ENCODE results near the gene TWIST2. TPM values are rescaled to one million over a fixed set of nuclear protein-coding genes. Genes with fewer than 3 reads are reported as not detected.

The TWIST2 gene
- total RNA-seq, 4 donors from 2014 or later = 72.5 to 140 (median 106) TPM

DNA sequence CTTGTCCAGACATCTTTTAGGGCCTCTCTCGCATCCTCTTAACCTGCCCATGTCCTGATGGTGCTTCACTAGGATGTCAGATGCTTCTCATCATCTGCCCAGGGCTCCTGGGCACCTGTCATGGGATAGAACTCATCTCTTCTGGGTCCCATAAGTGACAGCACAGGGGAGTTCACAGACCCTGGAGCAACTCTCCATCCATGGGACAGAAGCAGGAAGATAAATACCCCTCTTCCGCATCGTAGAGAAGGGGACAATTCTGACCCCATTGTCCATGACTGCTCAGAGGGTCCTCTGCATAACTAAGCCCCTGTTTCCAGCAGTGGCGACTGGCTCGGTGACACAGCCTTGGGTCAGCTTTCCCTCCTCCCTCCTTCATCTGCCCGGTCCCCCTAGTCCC is 82.3 kb downstream of the TWIST2 start:
- no peak overlapping the region for H3K4me3 ChIP-seq
- TF ChIP-seq EP300 (IDR thresholded peaks at IDR 0.05) (no peak), CTCF (IDR thresholded peaks at IDR 0.05) (no peak), POLR2A (IDR thresholded peaks at IDR 0.05) (no peak)
- WGBS, 2 donors = 76 to 80% methylated on average over 6 of the region's 6 CpGs
- no peak for DNase-seq (ENCODE audit: low spot score in 2 of 2)
- H3K36me3 ChIP-seq = no peaks in the 10 kb centered on the region
- H3K9me3 ChIP-seq = peaks cover 0 to 15% (median 4%) of the 10 kb centered on the region in 4 donors
- peak overlapping the region in 2 of 4 donors; percentile 13 to 79 for H3K27ac ChIP-seq
- H3K27me3 ChIP-seq = no peaks in the 10 kb centered on the region
- H3K4me1 ChIP-seq = peaks cover 0 to 28% (median 14%) of the 10 kb centered on the region in 4 donors

DNA sequence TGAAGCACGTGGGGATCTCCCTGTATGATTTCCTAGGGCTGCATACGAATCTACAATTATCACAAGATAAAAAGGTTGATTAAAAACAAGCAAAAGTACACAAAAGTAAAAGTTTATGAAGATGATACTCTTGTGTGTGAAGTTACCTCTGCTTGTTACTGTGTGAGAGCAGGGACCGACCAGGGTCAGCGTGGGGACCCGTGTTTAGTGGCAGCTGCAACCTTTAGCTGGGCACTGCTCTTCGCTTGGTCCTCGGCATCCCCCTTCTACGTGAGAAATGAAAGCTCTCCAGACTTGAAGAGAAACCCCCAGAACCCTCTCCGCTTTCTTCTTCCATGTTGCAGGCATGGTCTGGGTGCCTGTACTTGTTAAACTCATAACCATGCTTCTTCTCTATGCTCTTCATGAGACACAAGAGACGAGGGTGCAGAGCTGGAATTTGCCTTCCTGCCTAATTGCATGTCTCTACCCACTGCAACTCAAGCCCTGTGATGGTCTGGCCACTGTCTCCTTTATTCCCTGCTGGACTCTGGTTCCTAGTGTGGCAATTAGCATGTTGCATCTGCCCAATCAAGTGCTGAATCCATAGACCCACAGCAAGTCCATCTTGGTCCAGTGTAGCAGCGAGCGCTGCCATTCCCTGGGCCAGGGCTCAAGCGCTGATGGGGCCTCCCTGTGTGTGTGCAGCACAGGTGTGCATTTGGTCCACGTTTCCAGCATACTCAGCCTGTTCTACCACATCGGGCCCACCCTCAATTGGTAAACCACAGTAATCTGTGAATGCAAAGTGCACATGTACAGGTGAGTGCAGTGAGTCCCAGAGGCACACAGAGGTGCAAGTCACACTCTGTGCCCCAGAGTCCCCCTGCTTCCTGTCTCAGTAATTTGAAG is 88.5 kb downstream of the TWIST2 start:
- TF ChIP-seq EP300 (IDR thresholded peaks at IDR 0.05) (no peak), CTCF (IDR thresholded peaks at IDR 0.05) (no peak), POLR2A (IDR thresholded peaks at IDR 0.05) (no peak)
- Histone ChIP-seq H3K4me1 (peaks cover 0 to 14% (median 8%) of the 10 kb centered on the region in 4 donors), H3K27me3 (no peaks in the 10 kb centered on the region), H3K36me3 (no peaks in the 10 kb centered on the region), H3K27ac (no peak overlapping the region), H3K4me3 (no peak overlapping the region), H3K9me3 (peaks cover 0 to 15% (median 4%) of the 10 kb centered on the region in 4 donors)
- peak; percentile 3 to 10 for DNase-seq (ENCODE audit: low spot score in 2 of 2)
- WGBS, 2 donors = 87% methylated on average over 13 to 15 of the region's 15 CpGs

DNA sequence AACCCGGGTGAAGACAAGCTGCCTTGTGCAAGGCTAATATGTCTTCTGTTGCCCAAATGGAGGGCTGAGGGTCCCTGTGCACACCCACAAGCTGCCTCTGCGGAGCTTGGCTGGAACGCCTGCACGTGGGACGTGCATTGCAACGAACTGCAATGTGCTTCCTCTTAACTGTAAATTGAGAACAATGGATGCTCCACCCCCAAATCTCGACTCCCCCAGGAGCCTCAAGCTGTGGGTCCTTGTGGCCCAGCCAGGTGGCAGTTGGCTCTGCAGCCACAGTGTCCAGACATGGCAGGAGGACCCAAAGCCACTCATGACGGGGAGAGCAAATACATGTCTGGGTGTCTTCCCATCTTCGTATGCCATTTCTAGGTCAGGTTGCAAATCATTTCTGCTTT is 90.1 kb downstream of the TWIST2 start:
- TF ChIP-seq POLR2A (IDR thresholded peaks at IDR 0.05) (no peak), CTCF (IDR thresholded peaks at IDR 0.05) (no peak), EP300 (IDR thresholded peaks at IDR 0.05) (no peak)
- peaks cover 0 to 14% (median 8%) of the 10 kb centered on the region in 4 donors for H3K4me1 ChIP-seq
- H3K27me3 ChIP-seq = no peaks in the 10 kb centered on the region
- no peaks in the 10 kb centered on the region for H3K36me3 ChIP-seq
- H3K4me3 ChIP-seq = no peak overlapping the region
- H3K9me3 ChIP-seq = peaks cover 0 to 11% (median 4%) of the 10 kb centered on the region in 4 donors
- peak overlapping the region in 2 of 4 donors; percentile 61 to 74 for H3K27ac ChIP-seq
- WGBS, 2 donors = 51 to 71% methylated on average over 8 to 9 of the region's 9 CpGs
- DNase-seq (ENCODE audit: low spot score in 2 of 2) = peak; percentile 12 to 13

DNA sequence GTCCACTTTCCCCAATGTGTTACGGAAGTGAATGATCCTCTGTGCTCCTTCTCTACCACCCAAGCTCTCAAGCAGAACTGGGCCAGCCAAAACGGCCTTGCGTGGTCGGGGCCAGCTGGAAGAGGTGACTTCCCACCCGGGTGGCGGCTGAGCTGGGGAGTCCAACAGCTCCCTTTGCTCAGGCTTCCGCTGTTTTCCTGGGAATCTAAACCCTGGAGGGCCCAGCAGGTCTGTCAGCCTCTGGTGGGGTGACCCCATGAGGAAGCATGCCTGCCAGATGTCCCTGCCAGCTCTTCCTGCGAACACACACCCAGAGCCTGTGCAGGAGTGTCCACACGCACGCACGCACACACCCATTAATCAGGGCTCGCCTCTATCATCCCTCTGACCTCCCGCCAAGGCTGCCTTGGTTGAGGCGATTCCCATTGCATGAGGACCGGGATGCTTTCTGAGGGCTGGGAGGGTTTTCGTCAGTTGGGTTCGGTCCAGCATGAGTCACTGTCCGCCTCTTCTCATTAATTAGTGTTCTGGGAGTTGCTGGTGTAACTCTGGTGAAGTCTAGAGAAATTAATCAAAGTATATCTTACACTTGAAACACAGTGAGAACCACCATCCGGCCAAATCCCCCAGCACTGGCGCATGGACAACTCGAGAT is 90.6 kb downstream of the TWIST2 start:
- WGBS, 2 donors = 53 to 66% methylated on average over 18 to 20 of the region's 21 CpGs
- Histone ChIP-seq H3K9me3 (peaks cover 0 to 7% (median 4%) of the 10 kb centered on the region in 4 donors), H3K36me3 (no peaks in the 10 kb centered on the region), H3K27ac (peak overlapping the region in 2 of 4 donors; percentile 77 to 80), H3K4me3 (no peak overlapping the region), H3K27me3 (no peaks in the 10 kb centered on the region), H3K4me1 (peaks cover 0 to 14% (median 8%) of the 10 kb centered on the region in 4 donors)
- DNase-seq (ENCODE audit: low spot score in 2 of 2) = peak; percentile 90 to 91
- TF ChIP-seq CTCF (IDR thresholded peaks at IDR 0.05) = no peak
- peak; percentile 36 to 82 for TF ChIP-seq EP300 (IDR thresholded peaks at IDR 0.05)

DNA sequence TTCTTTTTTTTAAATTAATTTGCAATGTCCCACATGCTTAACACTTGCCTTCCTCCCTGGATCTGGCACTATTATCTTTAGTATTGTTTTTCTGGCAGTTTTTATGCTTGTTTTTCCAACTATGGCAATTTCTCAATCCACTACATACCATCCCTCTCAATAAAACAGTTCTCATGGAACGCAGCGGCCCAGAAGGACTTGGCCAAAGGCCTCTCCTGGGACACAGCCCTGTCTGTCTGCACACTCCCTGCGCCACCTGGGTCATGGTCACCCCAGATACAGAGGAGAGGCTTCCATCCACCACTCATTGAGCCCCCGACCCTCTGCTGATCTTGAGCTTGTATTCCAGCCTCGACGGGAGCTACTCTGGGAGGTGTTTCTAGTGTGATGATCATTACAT is 91.2 kb downstream of the TWIST2 start:
- TF ChIP-seq POLR2A (IDR thresholded peaks at IDR 0.05) (no peak), EP300 (IDR thresholded peaks at IDR 0.05) (peak in 1 of 2 donors; percentile 4), CTCF (IDR thresholded peaks at IDR 0.05) (no peak)
- H3K4me1 ChIP-seq = peaks cover 0 to 14% (median 8%) of the 10 kb centered on the region in 4 donors
- WGBS, 2 donors = 61 to 82% methylated on average over 6 of the region's 6 CpGs
- H3K27ac ChIP-seq = peak overlapping the region in 3 of 4 donors; percentile 53 to 80 (median 77)
- H3K4me3 ChIP-seq = no peak overlapping the region
- H3K36me3 ChIP-seq = no peaks in the 10 kb centered on the region
- no peaks in the 10 kb centered on the region for H3K27me3 ChIP-seq
- H3K9me3 ChIP-seq = peaks cover 0 to 3% (median under 1%) of the 10 kb centered on the region in 4 donors
- peak; percentile 43 to 45 for DNase-seq (ENCODE audit: low spot score in 2 of 2)

Data from tibial nerve (tissue), 4 donors.